Neural cell (in vitro differentiated cells): ENCODE data around the gene DOK5. TPM values are rescaled to one million over a fixed set of nuclear protein-coding genes. Genes with fewer than 3 reads are reported as not detected.

ENCODE experiments used
- H2AFZ ChIP-seq: fragments of 200-600, 300-800 bp; sonication (generic), shearing (Covaris generic); 2 replicates; pipeline ENCODE4 v1.6.0; 2014; ENCODE audit warnings: low read depth, mild to moderate bottlenecking, antibody characterized with exemption, low read length, moderate library complexity
- H3F3A ChIP-seq: fragments of 200-600 bp; shearing (Covaris generic); 2 replicates; pipeline ENCODE4 v1.6.1; 2016; ENCODE audit warnings: mild to moderate bottlenecking, moderate library complexity, mixed read lengths, antibody characterized with exemption, low read length; ENCODE audit not compliant: insufficient read depth, poor library complexity, severe bottlenecking
- H3K27ac ChIP-seq: fragments of 200-600, 300-800 bp; sonication (generic), shearing (Covaris generic); 2 replicates; pipeline ENCODE4 v1.5.1; 2014; ENCODE audit warnings: mild to moderate bottlenecking, low read length, moderate library complexity
- H3K27me3 ChIP-seq: fragments of 300-800, 200-600 bp; sonication (generic), shearing (Covaris generic); 2 replicates; pipeline ENCODE4 v1.6.0; 2014; ENCODE audit warnings: mild to moderate bottlenecking, low read depth, low read length, moderate library complexity; ENCODE audit not compliant: insufficient read depth
- H3K36me3 ChIP-seq: fragments of 300-800, 200-600 bp; sonication (generic), shearing (Covaris generic); 2 replicates; pipeline ENCODE4 v1.5.1; 2014; ENCODE audit warnings: mild to moderate bottlenecking, antibody characterized with exemption, low read length, moderate library complexity; ENCODE audit not compliant: insufficient read depth
- H3K4me2 ChIP-seq: fragments of 300-800, 200-600 bp; sonication (generic), shearing (Covaris generic); 2 replicates; pipeline ENCODE4 v1.6.0; 2014; ENCODE audit warnings: mild to moderate bottlenecking, low read length
- H3K4me3 ChIP-seq: fragments of 300-800, 200-600 bp; sonication (generic), shearing (Covaris generic); 2 replicates; pipeline ENCODE4 v1.5.1; 2014; ENCODE audit warnings: mild to moderate bottlenecking, low read length, moderate library complexity
- H3K79me2 ChIP-seq: fragments of 200-600 bp; shearing (Covaris generic); replicated peaks from 2 replicates; pipeline ENCODE4 v1.6.0; 2014; ENCODE audit warnings: mild to moderate bottlenecking, low read length, moderate library complexity; ENCODE audit not compliant: insufficient read depth
- H3K9ac ChIP-seq: fragments of 300-800, 200-600 bp; sonication (generic), shearing (Covaris generic); 2 replicates; pipeline ENCODE4 v1.6.1; 2016; ENCODE audit warnings: mild to moderate bottlenecking, low read length, mixed read lengths
- H3K9me2 ChIP-seq: fragments of 200-600 bp; shearing (Covaris generic); 2 replicates; pipeline ENCODE4 v1.6.1; 2016; ENCODE audit warnings: mild to moderate bottlenecking, low read length, mixed read lengths; ENCODE audit not compliant: insufficient read depth
- H3K9me3 ChIP-seq: fragments of 200-600, 300-800 bp; sonication (generic), shearing (Covaris generic); 2 replicates; pipeline ENCODE4 v1.6.1; 2016; ENCODE audit warnings: mild to moderate bottlenecking, mixed run types, low read length, moderate library complexity, mixed read lengths
- H4K20me1 ChIP-seq: fragments of 200-600 bp; shearing (Covaris generic); 2 replicates; pipeline ENCODE4 v1.6.1; 2016; ENCODE audit warnings: mild to moderate bottlenecking, mixed run types; ENCODE audit not compliant: insufficient read depth
- EP300 ChIP-seq: fragments of 450-650 bp; conservative IDR thresholded peaks from 2 replicates; pipeline ENCODE4 v1.6.1; 2014; ENCODE audit warnings: antibody characterized with exemption, mild to moderate bottlenecking, moderate library complexity; ENCODE audit not compliant: poor library complexity, severe bottlenecking
- EZH2 ChIP-seq: fragments of 200-600, 300-800 bp; shearing (Covaris generic), sonication (generic); IDR thresholded peaks from 2 replicates; pipeline ENCODE4 v1.6.1; 2014; ENCODE audit warnings: antibody characterized with exemption, low read length, borderline replicate concordance, mild to moderate bottlenecking; ENCODE audit not compliant: insufficient read depth, poor library complexity, severe bottlenecking
- MXI1 ChIP-seq: fragments of 450-650 bp; conservative IDR thresholded peaks from 2 replicates; pipeline ENCODE4 v1.6.1; 2014; ENCODE audit warnings: antibody characterized with exemption, mild to moderate bottlenecking; ENCODE audit not compliant: poor library complexity, severe bottlenecking
- POLR2AphosphoS5 ChIP-seq: IDR thresholded peaks from 2 replicates; pipeline ENCODE4 v1.6.1; 2012
- RAD21 ChIP-seq: fragments of 450-650 bp; conservative IDR thresholded peaks from 2 replicates; pipeline ENCODE4 v1.6.1; 2014; ENCODE audit warnings: antibody characterized with exemption, mild to moderate bottlenecking, moderate library complexity
- REST ChIP-seq: IDR thresholded peaks from 2 replicates; pipeline ENCODE4 v1.6.1; 2012; ENCODE audit warnings: borderline replicate concordance
- SMC3 ChIP-seq: fragments of 450-650 bp; conservative IDR thresholded peaks from 2 replicates; pipeline ENCODE4 v1.6.1; 2014; ENCODE audit warnings: antibody characterized with exemption, mild to moderate bottlenecking, moderate library complexity; ENCODE audit not compliant: poor library complexity
- TAF1 ChIP-seq: IDR thresholded peaks from 2 replicates; pipeline ENCODE4 v1.6.1; 2012; ENCODE audit warnings: low read depth
- polyA plus RNA-seq: library from polyadenylated mRNA; depleted of rRNA; stranded (reverse); fragments of >200 nt; gene quantifications from 2 replicates; pipeline ENCODE4 v1.2.3, GENCODE V29; 2014
- TF ChIP-seq, protein P1 (sequence below): fragments of 450-650 bp; IDR thresholded peaks from 2 replicates; pipeline ENCODE4 v1.5.1; 2014; ENCODE audit warnings: antibody characterized with exemption, mild to moderate bottlenecking, moderate library complexity; ENCODE audit not compliant: poor library complexity, severe bottlenecking

DOK5 gene
- polyA plus RNA-seq, 1 donor from 2014 or later, result 4.6 TPM

GRCh38 chr20:54559890-54560289, 84.5 kb downstream of the DOK5 start:
- no peak overlapping the region for H3K9ac ChIP-seq
- H3K4me3 ChIP-seq, result no peak overlapping the region
- H3K79me2 ChIP-seq, result no peaks in the 10 kb centered on the region
- TF ChIP-seq EZH2 (no peak), SMC3 (no peak), MXI1 (no peak)
- H3K36me3 ChIP-seq, result no peaks in the 10 kb centered on the region
- H3K4me2 ChIP-seq, result no peak overlapping the region
- no peaks in the 10 kb centered on the region for H4K20me1 ChIP-seq
- H3K9me2 ChIP-seq, result no peaks in the 10 kb centered on the region
- no peaks in the 10 kb centered on the region for H3K27me3 ChIP-seq
- H2AFZ ChIP-seq, result no peak overlapping the region
- no peak overlapping the region for H3K27ac ChIP-seq
- no peaks in the 10 kb centered on the region for H3F3A ChIP-seq
- no peaks in the 10 kb centered on the region for H3K9me3 ChIP-seq

GRCh38 chr20:54560357-54560756, 85.0 kb downstream of the DOK5 start:
- Histone ChIP-seq H3K4me2 (no peak overlapping the region), H3F3A (no peaks in the 10 kb centered on the region), H3K79me2 (no peaks in the 10 kb centered on the region), H3K9ac (no peak overlapping the region), H2AFZ (no peak overlapping the region), H3K9me2 (no peaks in the 10 kb centered on the region), H3K36me3 (no peaks in the 10 kb centered on the region), H3K4me3 (no peak overlapping the region), H3K27me3 (no peaks in the 10 kb centered on the region), H4K20me1 (no peaks in the 10 kb centered on the region), H3K27ac (no peak overlapping the region), H3K9me3 (no peaks in the 10 kb centered on the region)
- TF ChIP-seq MXI1, result no peak
- TF ChIP-seq RAD21, result no peak
- TF ChIP-seq REST, result no peak
- no peak for TF ChIP-seq SMC3
- TF ChIP-seq POLR2AphosphoS5, result no peak
- TF ChIP-seq TAF1, result no peak
- no peak for TF ChIP-seq EZH2
- TF ChIP-seq, protein P1, sequence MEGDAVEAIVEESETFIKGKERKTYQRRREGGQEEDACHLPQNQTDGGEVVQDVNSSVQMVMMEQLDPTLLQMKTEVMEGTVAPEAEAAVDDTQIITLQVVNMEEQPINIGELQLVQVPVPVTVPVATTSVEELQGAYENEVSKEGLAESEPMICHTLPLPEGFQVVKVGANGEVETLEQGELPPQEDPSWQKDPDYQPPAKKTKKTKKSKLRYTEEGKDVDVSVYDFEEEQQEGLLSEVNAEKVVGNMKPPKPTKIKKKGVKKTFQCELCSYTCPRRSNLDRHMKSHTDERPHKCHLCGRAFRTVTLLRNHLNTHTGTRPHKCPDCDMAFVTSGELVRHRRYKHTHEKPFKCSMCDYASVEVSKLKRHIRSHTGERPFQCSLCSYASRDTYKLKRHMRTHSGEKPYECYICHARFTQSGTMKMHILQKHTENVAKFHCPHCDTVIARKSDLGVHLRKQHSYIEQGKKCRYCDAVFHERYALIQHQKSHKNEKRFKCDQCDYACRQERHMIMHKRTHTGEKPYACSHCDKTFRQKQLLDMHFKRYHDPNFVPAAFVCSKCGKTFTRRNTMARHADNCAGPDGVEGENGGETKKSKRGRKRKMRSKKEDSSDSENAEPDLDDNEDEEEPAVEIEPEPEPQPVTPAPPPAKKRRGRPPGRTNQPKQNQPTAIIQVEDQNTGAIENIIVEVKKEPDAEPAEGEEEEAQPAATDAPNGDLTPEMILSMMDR, result no peak
- no peak for TF ChIP-seq EP300

DNA sequence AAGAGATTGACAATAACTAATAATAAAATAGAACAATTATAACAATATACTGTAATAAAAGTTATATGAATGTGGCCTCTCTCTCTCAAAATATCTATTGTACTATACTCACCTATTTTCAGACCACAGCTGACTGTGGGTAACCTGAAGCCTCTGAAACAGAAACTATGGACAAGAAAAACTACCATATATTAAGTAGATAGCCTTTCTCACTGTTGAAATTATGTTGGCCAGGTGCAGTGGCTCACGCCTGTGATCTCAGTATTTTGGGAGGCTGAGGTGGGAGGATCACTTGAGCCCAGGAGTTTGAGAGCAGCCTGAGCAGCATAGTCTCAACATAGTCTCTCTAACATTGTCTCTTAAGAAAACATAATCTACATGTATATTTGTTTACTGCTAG, 89.9 kb downstream of the DOK5 start:
- Histone ChIP-seq H3K79me2 (no peaks in the 10 kb centered on the region), H2AFZ (no peak overlapping the region), H3K9ac (no peak overlapping the region), H4K20me1 (no peaks in the 10 kb centered on the region), H3K4me3 (no peak overlapping the region), H3K27me3 (no peaks in the 10 kb centered on the region), H3F3A (no peaks in the 10 kb centered on the region), H3K4me2 (no peak overlapping the region), H3K9me2 (no peaks in the 10 kb centered on the region), H3K9me3 (no peaks in the 10 kb centered on the region), H3K36me3 (no peaks in the 10 kb centered on the region), H3K27ac (no peak overlapping the region)
- TF ChIP-seq MXI1, result no peak
- TF ChIP-seq SMC3, result no peak
- TF ChIP-seq TAF1, result no peak
